ENCODE results near the gene ZNF202. TPM values are rescaled to one million over a fixed set of nuclear protein-coding genes. Genes with fewer than 3 reads are reported as not detected.
"Not testable (repeated sequence)": the region's sequence is repeated elsewhere in the genome, so short reads cannot be mapped to it uniquely, and the experiment has no call there.

Gene ZNF202
- 9.4 TPM for total RNA-seq

- peak; percentile 76 to 94 (median 91) for DNase-seq (ENCODE audit: low read depth in 2 of 3, low spot score in 2 of 3)
Measured at GRCh38 chr11:123741159-123742030, at the start of gene ZNF202. TSS of gene ZNF202 (minus strand) at chr11:123741660. CDS start at chr11:123730888, 10,772 bp downstream.

- no peak for DNase-seq (ENCODE audit: low read depth in 2 of 3, low spot score in 2 of 3)
Measured at GRCh38 chr11:123783536-123783935, 42.1 kb upstream of the ZNF202 start.

- no peak for DNase-seq (ENCODE audit: low read depth in 2 of 3, low spot score in 2 of 3)
Measured at GRCh38 chr11:123778511-123778910, 37.1 kb upstream of the ZNF202 start.

- DNase-seq (ENCODE audit: low read depth in 2 of 3, low spot score in 2 of 3), result no peak
Measured at GRCh38 chr11:123775715-123776549, 34.5 kb upstream of the ZNF202 start.

GRCh38 chr11:123775289-123775688 is 33.8 kb upstream of the ZNF202 start:
- no peak for DNase-seq (ENCODE audit: low read depth in 2 of 3, low spot score in 2 of 3)

- no peak for DNase-seq (ENCODE audit: low read depth in 2 of 3, low spot score in 2 of 3)
Measured at GRCh38 chr11:123773959-123774358, 32.5 kb upstream of the ZNF202 start.

- DNase-seq (ENCODE audit: low read depth in 2 of 3, low spot score in 2 of 3), result no peak
Measured at GRCh38 chr11:123773026-123773425, 31.6 kb upstream of the ZNF202 start.

GRCh38 chr11:123771664-123772063 is 30.2 kb upstream of the ZNF202 start:
- no peak for DNase-seq (ENCODE audit: low read depth in 2 of 3, low spot score in 2 of 3)

- no peak for DNase-seq (ENCODE audit: low read depth in 2 of 3, low spot score in 2 of 3)
Measured at GRCh38 chr11:123770712-123771111, 29.3 kb upstream of the ZNF202 start.

- DNase-seq (ENCODE audit: low read depth in 2 of 3, low spot score in 2 of 3), result no peak
Measured at GRCh38 chr11:123765601-123766000, 24.1 kb upstream of the ZNF202 start.

GRCh38 chr11:123762422-123762821 is 21.0 kb upstream of the ZNF202 start:
- DNase-seq (ENCODE audit: low read depth in 2 of 3, low spot score in 2 of 3), result no peak

- DNase-seq (ENCODE audit: low read depth in 2 of 3, low spot score in 2 of 3), result no peak
Measured at GRCh38 chr11:123760894-123761293, 19.4 kb upstream of the ZNF202 start.

- no peak for DNase-seq (ENCODE audit: low read depth in 2 of 3, low spot score in 2 of 3)
Measured at GRCh38 chr11:123757976-123758375, 16.5 kb upstream of the ZNF202 start.

- DNase-seq (ENCODE audit: low read depth in 2 of 3, low spot score in 2 of 3), result no peak
Measured at GRCh38 chr11:123755813-123756212, 14.4 kb upstream of the ZNF202 start.

- no peak for DNase-seq (ENCODE audit: low read depth in 2 of 3, low spot score in 2 of 3)
Measured at GRCh38 chr11:123755344-123755743, 13.9 kb upstream of the ZNF202 start.

GRCh38 chr11:123754101-123754568 is 12.7 kb upstream of the ZNF202 start, which contains the start of gene OR6X1:
TSS of gene OR6X1 (minus strand) at chr11:123754518. CDS start at chr11:123754518, 0 bp downstream.
- DNase-seq (ENCODE audit: low read depth in 2 of 3, low spot score in 2 of 3), result no peak

GRCh38 chr11:123753110-123753509 is 11.7 kb upstream of the ZNF202 start:
- DNase-seq (ENCODE audit: low read depth in 2 of 3, low spot score in 2 of 3), result no peak

- no peak for DNase-seq (ENCODE audit: low read depth in 2 of 3, low spot score in 2 of 3)
Measured at GRCh38 chr11:123751781-123752180, 10.3 kb upstream of the ZNF202 start.

GRCh38 chr11:123748349-123748748 is 6.9 kb upstream of the ZNF202 start:
- not testable (repeated sequence) for DNase-seq (ENCODE audit: low read depth in 2 of 3, low spot score in 2 of 3)

GRCh38 chr11:123745764-123746451 is 4.4 kb upstream of the ZNF202 start:
- DNase-seq (ENCODE audit: low read depth in 2 of 3, low spot score in 2 of 3), result no peak

GRCh38 chr11:123742724-123743120 is 1.3 kb upstream of the ZNF202 start:
- no peak for DNase-seq (ENCODE audit: low read depth in 2 of 3, low spot score in 2 of 3)

Measured in hematopoietic multipotent progenitor cell (in vitro differentiated cells).